ENCODE data around the gene UMPS.

The UMPS gene

DNA sequence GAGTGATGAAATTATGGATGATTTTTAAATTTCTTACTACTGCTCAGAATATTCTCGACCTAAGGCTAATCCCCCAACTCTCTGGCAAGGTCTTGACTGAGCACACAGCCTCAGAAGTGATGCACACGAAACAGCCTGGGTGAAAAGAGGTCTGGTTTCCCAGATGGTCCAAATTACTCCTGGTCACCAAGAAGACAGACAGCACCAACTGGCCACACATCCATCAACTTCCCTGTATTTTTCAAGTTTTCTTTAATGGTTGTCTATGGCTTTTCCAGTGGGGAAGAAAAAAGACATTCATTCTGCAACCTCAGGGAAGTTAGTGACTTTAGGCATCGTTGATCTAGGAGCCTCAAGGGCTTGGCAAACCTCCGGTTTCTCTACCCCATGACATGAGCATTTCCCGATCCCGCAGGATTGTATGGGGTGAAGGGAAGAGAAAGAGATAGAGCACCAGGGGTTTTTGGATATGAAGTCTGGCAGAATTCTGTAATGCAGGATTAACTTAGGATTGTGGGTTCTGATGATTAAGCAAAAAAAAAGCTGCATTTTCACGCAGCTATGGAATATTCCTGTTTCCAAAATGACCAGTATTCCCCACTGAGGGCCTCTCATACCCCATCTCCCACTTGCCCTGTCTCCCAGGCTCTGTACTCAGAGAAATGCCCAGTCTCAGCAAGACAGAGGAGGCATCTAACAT, 62.2 kb downstream of the UMPS start:
- in situ Hi-C loops (cut with MboI; ENCODE audit: low pct_unique_long_range_greater_than_20kb, low sequenced_read_pairs, unreplicated experiment): no loop called here
- TF ChIP-seq CTCF (IDR thresholded peaks at IDR 0.05; ENCODE audit: extremely low read depth, insufficient read depth, missing control alignments): no peak
- DNase-seq (ENCODE audit: low spot score): no peak

GRCh38 chr3:124793054-124793739, 62.9 kb downstream of the UMPS start:
- no peak for TF ChIP-seq CTCF (IDR thresholded peaks at IDR 0.05; ENCODE audit: extremely low read depth, insufficient read depth, missing control alignments)
- in situ Hi-C loops (cut with MboI; ENCODE audit: low pct_unique_long_range_greater_than_20kb, low sequenced_read_pairs, unreplicated experiment): no loop called here
- no peak for DNase-seq (ENCODE audit: low spot score)

DNA sequence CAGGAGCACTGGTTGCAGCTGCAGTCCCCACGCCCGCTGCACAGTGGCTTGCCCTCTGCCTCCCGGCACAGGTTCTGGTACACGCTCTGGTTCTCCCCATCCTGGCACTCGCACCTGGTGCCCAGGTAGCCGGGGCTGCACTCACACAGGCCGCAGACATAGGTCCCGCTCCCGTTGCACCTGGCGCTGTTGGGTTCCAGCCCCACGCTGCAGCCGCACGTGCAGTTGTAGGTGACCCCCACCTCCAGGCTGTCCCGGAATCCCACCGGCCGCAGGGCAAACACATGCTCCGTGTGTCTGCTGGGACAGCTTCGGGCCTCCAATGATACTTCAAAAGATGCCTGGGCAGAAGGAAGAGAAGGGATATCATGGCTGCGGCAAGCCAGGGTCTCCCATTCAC, 66.2 kb downstream of the UMPS start:
- in situ Hi-C loops (cut with MboI; ENCODE audit: low pct_unique_long_range_greater_than_20kb, low sequenced_read_pairs, unreplicated experiment): no loop called here
- TF ChIP-seq CTCF (IDR thresholded peaks at IDR 0.05; ENCODE audit: extremely low read depth, insufficient read depth, missing control alignments): no peak

GRCh38 chr3:124797426-124797945, 67.2 kb downstream of the UMPS start:
- DNase-seq (ENCODE audit: low spot score): no peak
- TF ChIP-seq CTCF (IDR thresholded peaks at IDR 0.05; ENCODE audit: extremely low read depth, insufficient read depth, missing control alignments): no peak
- in situ Hi-C loops (cut with MboI; ENCODE audit: low pct_unique_long_range_greater_than_20kb, low sequenced_read_pairs, unreplicated experiment): no loop called here

More for the DNA sequence above, 66.2 kb downstream of the UMPS start:
- no peak for DNase-seq (ENCODE audit: low spot score)

Measured in GM13977 (cell line).